IMR-90 (cell line): ENCODE data around the gene GSK3B. TPM values are rescaled to one million over a fixed set of nuclear protein-coding genes. Genes with fewer than 3 reads are reported as not detected.

Source experiments
- ATAC-seq: fragments of 200-7000 bp; cut with Tn5 transposase; 2 replicates; pipeline ENCODE4 v1.9.1; 2020; ENCODE audit warnings: low read depth, mild to moderate bottlenecking, moderate library complexity
- BruUV-seq: library from RNA; stranded (reverse); fragments of 400-500 nt; replicated peaks from 2 replicates; lab custom pipeline; 2021; lab: Mats Ljungman, UMichigan
- CTCF ChIA-PET: fragments of 300-600 bp; formaldehyde crosslinking; extraction: SDS; loops from one replicate; lab custom pipeline; 2021; ENCODE audit warnings: antibody characterized with exemption; lab: Yijun Ruan, JAX
- POLR2A ChIA-PET: fragments of 300-600 bp; sonication (Branson Sonifier 250); formaldehyde crosslinking; loops from one replicate; lab custom pipeline; 2022; ENCODE audit warnings: antibody characterized with exemption; ENCODE audit not compliant: unreplicated experiment; lab: Charles Lee
- DNase-seq: peaks from one replicate; pipeline ENCODE4 v3.0.0; 2013
- H2AFZ ChIP-seq: replicated peaks from 2 replicates; pipeline ENCODE3; 2013; ENCODE audit warnings: low read length, mild to moderate bottlenecking; ENCODE audit not compliant: poor library complexity
- H2AK5ac ChIP-seq: 2 replicates; pipeline ENCODE4 v1.6.1; 2013; ENCODE audit warnings: low read depth, low read length, inconsistent platforms
- H2AK9ac ChIP-seq: replicated peaks from 2 replicates; pipeline ENCODE3; 2013; ENCODE audit warnings: mild to moderate bottlenecking, low read depth, low read length, moderate library complexity; ENCODE audit not compliant: poor library complexity
- H2BK120ac ChIP-seq: 2 replicates; pipeline ENCODE4 v1.6.1; 2013; ENCODE audit warnings: low read depth, low read length, inconsistent platforms
- H2BK15ac ChIP-seq: 3 replicates; pipeline ENCODE4 v1.6.1; 2013; ENCODE audit warnings: low read depth, low read length, inconsistent platforms
- H2BK20ac ChIP-seq: 2 replicates; pipeline ENCODE4 v1.6.1; 2013; ENCODE audit warnings: low read depth, mild to moderate bottlenecking, inconsistent platforms, low read length, moderate library complexity
- H2BK5ac ChIP-seq: 2 replicates; pipeline ENCODE4 v1.6.1; 2013; ENCODE audit warnings: mild to moderate bottlenecking, low read depth, low read length, inconsistent platforms; ENCODE audit not compliant: poor library complexity, severe bottlenecking
- H3K14ac ChIP-seq: replicated peaks from 2 replicates; pipeline ENCODE4 v1.6.1; 2013; ENCODE audit warnings: low read depth, low read length, inconsistent platforms
- H3K18ac ChIP-seq: 2 replicates; pipeline ENCODE4 v1.6.1; 2013; ENCODE audit warnings: low read depth, low read length, control low read depth
- H3K23ac ChIP-seq: 2 replicates; pipeline ENCODE4 v1.6.1; 2013; ENCODE audit warnings: low read depth, low read length, inconsistent platforms
- H3K27ac ChIP-seq: 2 replicates; pipeline ENCODE4 v1.5.1; 2013; ENCODE audit warnings: mild to moderate bottlenecking, control low read depth, low read length; ENCODE audit not compliant: insufficient read depth
- H3K27me3 ChIP-seq: 2 replicates; pipeline ENCODE4 v1.6.1; 2013; ENCODE audit warnings: low read length; ENCODE audit not compliant: control insufficient read depth, insufficient read depth
- H3K36me3 ChIP-seq: 2 replicates; pipeline ENCODE4 v1.6.1; 2013; ENCODE audit warnings: low read length, mixed read lengths; ENCODE audit not compliant: control insufficient read depth, insufficient read depth
- H3K4ac ChIP-seq: 2 replicates; pipeline ENCODE4 v1.6.1; 2013; ENCODE audit warnings: low read depth, low read length, inconsistent platforms
- H3K4me1 ChIP-seq: 2 replicates; pipeline ENCODE4 v1.6.1; 2013; ENCODE audit warnings: low read length, mixed read lengths; ENCODE audit not compliant: control insufficient read depth, insufficient read depth
- H3K4me2 ChIP-seq: 2 replicates; pipeline ENCODE4 v1.6.1; 2013; ENCODE audit warnings: low read depth, mild to moderate bottlenecking, control low read depth, low read length, moderate library complexity
- H3K4me3 ChIP-seq: 2 replicates; pipeline ENCODE4 v1.5.1; 2013; ENCODE audit warnings: low read depth, mild to moderate bottlenecking, control low read depth, low read length, moderate library complexity; ENCODE audit not compliant: insufficient read depth
- H3K56ac ChIP-seq: 2 replicates; pipeline ENCODE4 v1.6.1; 2013; ENCODE audit warnings: low read length, inconsistent platforms; ENCODE audit not compliant: insufficient read depth; ENCODE audit errors: extremely low read depth
- H3K79me1 ChIP-seq, 2 experiments: 2 replicates each; pipeline ENCODE4 v1.6.1; 2013; ENCODE audit warnings: low read length in 2 of 2, inconsistent platforms in 1 of 2, low read depth in 1 of 2
- H3K9ac ChIP-seq: 2 replicates; pipeline ENCODE4 v1.6.1; 2013; ENCODE audit warnings: low read depth, low read length, control low read depth
- H3K9me1 ChIP-seq: 2 replicates; pipeline ENCODE4 v1.6.1; 2013; ENCODE audit warnings: low read length, inconsistent platforms; ENCODE audit not compliant: insufficient read depth
- H3K9me3 ChIP-seq: 2 replicates; pipeline ENCODE4 v1.6.1; 2013; ENCODE audit warnings: low read length; ENCODE audit not compliant: control insufficient read depth, insufficient read depth
- H4K20me1 ChIP-seq: 2 replicates; pipeline ENCODE4 v1.6.1; 2013; ENCODE audit warnings: low read length, inconsistent platforms; ENCODE audit not compliant: insufficient read depth
- H4K5ac ChIP-seq: 2 replicates; pipeline ENCODE4 v1.6.1; 2013; ENCODE audit warnings: mild to moderate bottlenecking, low read depth, low read length, control low read depth
- H4K8ac ChIP-seq, 2 experiments: 2 replicates each; pipeline ENCODE4 v1.6.1; 2013; ENCODE audit warnings: low read depth in 2 of 2, low read length in 2 of 2, control low read depth in 1 of 2, inconsistent platforms in 1 of 2
- H4K91ac ChIP-seq: 2 replicates; pipeline ENCODE4 v1.6.1; 2013; ENCODE audit warnings: low read depth, low read length, inconsistent platforms; ENCODE audit not compliant: insufficient read depth
- BHLHE40 ChIP-seq: fragments of 150-350 bp; IDR thresholded peaks from 2 replicates; pipeline ENCODE4 v1.6.1; 2016; ENCODE audit warnings: mild to moderate bottlenecking, low read depth, low read length
- CEBPB ChIP-seq: IDR thresholded peaks from 2 replicates; pipeline ENCODE4 v1.6.1; 2012; ENCODE audit warnings: low read depth, low read length, improper control_type of control experiment
- CHD1 ChIP-seq: IDR thresholded peaks from 2 replicates; pipeline ENCODE4 v1.6.1; 2012; ENCODE audit warnings: low read depth, low read length, improper control_type of control experiment
- FOS ChIP-seq: fragments of 150-350 bp; IDR thresholded peaks from 2 replicates; pipeline ENCODE4 v1.6.1; 2016; ENCODE audit warnings: low read depth, low read length
- MAFK ChIP-seq: IDR thresholded peaks from 2 replicates; pipeline ENCODE4 v1.6.1; 2012; ENCODE audit warnings: low read depth, low read length, improper control_type of control experiment
- MAZ ChIP-seq: IDR thresholded peaks from 2 replicates; pipeline ENCODE4 v1.6.1; 2012; ENCODE audit warnings: low read depth, mild to moderate bottlenecking, low read length, improper control_type of control experiment, moderate library complexity, borderline replicate concordance
- MXI1 ChIP-seq: IDR thresholded peaks from 2 replicates; pipeline ENCODE4 v1.6.1; 2012; ENCODE audit warnings: low read depth, mild to moderate bottlenecking, low read length, moderate library complexity, borderline replicate concordance
- NFE2L2 ChIP-seq: fragments of 150-350 bp; IDR thresholded peaks from 2 replicates; pipeline ENCODE4 v1.6.1; 2016; ENCODE audit warnings: low read depth, mild to moderate bottlenecking, low read length
- POLR2A ChIP-seq: IDR thresholded peaks from 2 replicates; pipeline ENCODE4 v1.6.1; 2012; ENCODE audit warnings: mild to moderate bottlenecking, low read depth, low read length
- RAD21 ChIP-seq: IDR thresholded peaks from 2 replicates; pipeline ENCODE4 v1.6.1; 2012; ENCODE audit warnings: low read length, improper control_type of control experiment
- RCOR1 ChIP-seq: IDR thresholded peaks from 2 replicates; pipeline ENCODE4 v1.6.1; 2012; ENCODE audit warnings: mild to moderate bottlenecking, low read length, improper control_type of control experiment; ENCODE audit not compliant: insufficient replicate concordance
- RFX5 ChIP-seq: IDR thresholded peaks from 2 replicates; pipeline ENCODE4 v1.8.0; 2012; ENCODE audit warnings: low read depth, mild to moderate bottlenecking, low read length, moderate library complexity
- SMC3 ChIP-seq: fragments of 150-350 bp; IDR thresholded peaks from 2 replicates; pipeline ENCODE4 v1.6.1; 2016; ENCODE audit warnings: low read depth, mild to moderate bottlenecking, antibody characterized with exemption, low read length, moderate library complexity
- USF2 ChIP-seq: fragments of 150-350 bp; IDR thresholded peaks from 2 replicates; pipeline ENCODE4 v1.6.1; 2017; ENCODE audit warnings: mild to moderate bottlenecking, antibody characterized with exemption, low read length, low read depth
- WGBS, 2 experiments: methylation state at CpG; one replicate each; pipeline versions ENCODE4 v1.1.5 to v1.1.7; 2013; ENCODE audit warnings: missing lambda C conversion rate in 2 of 2; ENCODE audit not compliant: insufficient read length in 1 of 2; ENCODE audit errors: extremely low coverage in 2 of 2; 5-methylcytosine and 5-hydroxymethylcytosine counted together
- dilution Hi-C: fragments of 300-500 bp; cut with HindIII; formaldehyde crosslinking; loops from one replicate; pipeline ENCODE4 v1.14.3; 2018; ENCODE audit warnings: low sequenced_read_pairs; ENCODE audit not compliant: unreplicated experiment
- in situ Hi-C: fragments of 300-500 bp; cut with MboI; formaldehyde crosslinking; loops from 3 replicates; pipeline ENCODE4 v1.14.3; 2019; ENCODE audit warnings: low sequenced_read_pairs, inconsistent platforms, mixed read lengths
- intact Hi-C: fragments of 100-400 bp; cut with micrococcal nuclease; formaldehyde crosslinking; loops from 2 replicates; pipeline ENCODE4 v1.10.0; 2022
- polyA plus RNA-seq, 3 experiments: library from polyadenylated mRNA; depleted of rRNA; stranded (reverse); fragments of >200 nt; gene quantifications; 2 replicates each; pipeline ENCODE4 v1.2.3, GENCODE V29; 2012; ENCODE audit warnings: low replicate concordance in 1 of 3
- total RNA-seq: library from RNA; depleted of rRNA; stranded (reverse); fragments of >200 nt; gene quantifications from 2 replicates; pipeline ENCODE4 v1.2.3, GENCODE V29; 2012
- TF ChIP-seq, protein P1 (sequence below): conservative IDR thresholded peaks from 2 replicates; pipeline ENCODE4 v1.5.1; 2012; ENCODE audit warnings: mild to moderate bottlenecking, low read depth, low read length, improper control_type of control experiment
- TF ChIP-seq, protein P2 (sequence below): fragments of 150-350 bp; IDR thresholded peaks from 2 replicates; pipeline ENCODE4 v1.6.1; 2016; ENCODE audit warnings: low read depth, mild to moderate bottlenecking, low read length, moderate library complexity, borderline replicate concordance

GSK3B gene
- total and polyA plus RNA-seq, 2 of the 4 experiments (the other 2 are of a cell fraction): 19.2 to 33.2 TPM

GRCh38 chr3:120102232-120102631, 8.0 kb upstream of the GSK3B start:
- Histone ChIP-seq H3K27me3 (no peaks in the 10 kb centered on the region), H3K36me3 (no peaks in the 10 kb centered on the region), H3K56ac (no peak overlapping the region), H3K4ac (no peak overlapping the region), H2AFZ (no peak overlapping the region), H3K9ac (no peak overlapping the region), H3K18ac (no peak overlapping the region), H2BK120ac (no peak overlapping the region), H2AK5ac (no peak overlapping the region), H4K5ac (no peak overlapping the region), H4K20me1 (no peaks in the 10 kb centered on the region), H4K91ac (no peak overlapping the region), H3K23ac (peak overlapping the region; percentile 32; the same call in 1 of the 2 replicates), H2BK5ac (no peak overlapping the region), H2BK20ac (no peak overlapping the region), H3K79me1 (peaks cover 15 to 35% of the 10 kb centered on the region in 2 experiments), H3K9me1 (peaks cover 6% of the 10 kb centered on the region), H3K14ac (no peak overlapping the region), H3K9me3 (no peaks in the 10 kb centered on the region), H3K27ac (no peak overlapping the region), H4K8ac (no peak overlapping the region), H2AK9ac (no peak overlapping the region), H3K4me2 (no peak overlapping the region), H3K4me1 (peaks cover 5% of the 10 kb centered on the region), H3K4me3 (no peak overlapping the region), H2BK15ac (no peak overlapping the region)
- CTCF ChIA-PET: no interaction called here
- in situ Hi-C loops (no loop called here), dilution Hi-C loops (no loop called here), intact Hi-C loops (no loop called here)
- DNase-seq: no peak
- TF ChIP-seq CEBPB: no peak
- TF ChIP-seq MXI1: no peak
- no peak for TF ChIP-seq SMC3
- no peak for TF ChIP-seq RFX5
- no peak for TF ChIP-seq MAFK
- no peak for TF ChIP-seq RAD21
- no peak for TF ChIP-seq CHD1
- TF ChIP-seq NFE2L2: no peak
- TF ChIP-seq POLR2A: no peak
- no peak for TF ChIP-seq FOS
- TF ChIP-seq BHLHE40: no peak
- no peak for TF ChIP-seq MAZ
- TF ChIP-seq, protein P1, sequence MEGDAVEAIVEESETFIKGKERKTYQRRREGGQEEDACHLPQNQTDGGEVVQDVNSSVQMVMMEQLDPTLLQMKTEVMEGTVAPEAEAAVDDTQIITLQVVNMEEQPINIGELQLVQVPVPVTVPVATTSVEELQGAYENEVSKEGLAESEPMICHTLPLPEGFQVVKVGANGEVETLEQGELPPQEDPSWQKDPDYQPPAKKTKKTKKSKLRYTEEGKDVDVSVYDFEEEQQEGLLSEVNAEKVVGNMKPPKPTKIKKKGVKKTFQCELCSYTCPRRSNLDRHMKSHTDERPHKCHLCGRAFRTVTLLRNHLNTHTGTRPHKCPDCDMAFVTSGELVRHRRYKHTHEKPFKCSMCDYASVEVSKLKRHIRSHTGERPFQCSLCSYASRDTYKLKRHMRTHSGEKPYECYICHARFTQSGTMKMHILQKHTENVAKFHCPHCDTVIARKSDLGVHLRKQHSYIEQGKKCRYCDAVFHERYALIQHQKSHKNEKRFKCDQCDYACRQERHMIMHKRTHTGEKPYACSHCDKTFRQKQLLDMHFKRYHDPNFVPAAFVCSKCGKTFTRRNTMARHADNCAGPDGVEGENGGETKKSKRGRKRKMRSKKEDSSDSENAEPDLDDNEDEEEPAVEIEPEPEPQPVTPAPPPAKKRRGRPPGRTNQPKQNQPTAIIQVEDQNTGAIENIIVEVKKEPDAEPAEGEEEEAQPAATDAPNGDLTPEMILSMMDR: no peak
- TF ChIP-seq, protein P2, sequence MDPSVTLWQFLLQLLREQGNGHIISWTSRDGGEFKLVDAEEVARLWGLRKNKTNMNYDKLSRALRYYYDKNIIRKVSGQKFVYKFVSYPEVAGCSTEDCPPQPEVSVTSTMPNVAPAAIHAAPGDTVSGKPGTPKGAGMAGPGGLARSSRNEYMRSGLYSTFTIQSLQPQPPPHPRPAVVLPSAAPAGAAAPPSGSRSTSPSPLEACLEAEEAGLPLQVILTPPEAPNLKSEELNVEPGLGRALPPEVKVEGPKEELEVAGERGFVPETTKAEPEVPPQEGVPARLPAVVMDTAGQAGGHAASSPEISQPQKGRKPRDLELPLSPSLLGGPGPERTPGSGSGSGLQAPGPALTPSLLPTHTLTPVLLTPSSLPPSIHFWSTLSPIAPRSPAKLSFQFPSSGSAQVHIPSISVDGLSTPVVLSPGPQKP: no peak
- TF ChIP-seq USF2: no peak
- no peak for TF ChIP-seq RCOR1
- no CpG with 5 or more reads among the region's 3 CpGs for WGBS, 2 experiments
- ATAC-seq: no peak
- POLR2A ChIA-PET: no interaction called here
- no TSS peak for BruUV-seq
